ENCODE data around the gene ANKH.

ANKH gene

DNA sequence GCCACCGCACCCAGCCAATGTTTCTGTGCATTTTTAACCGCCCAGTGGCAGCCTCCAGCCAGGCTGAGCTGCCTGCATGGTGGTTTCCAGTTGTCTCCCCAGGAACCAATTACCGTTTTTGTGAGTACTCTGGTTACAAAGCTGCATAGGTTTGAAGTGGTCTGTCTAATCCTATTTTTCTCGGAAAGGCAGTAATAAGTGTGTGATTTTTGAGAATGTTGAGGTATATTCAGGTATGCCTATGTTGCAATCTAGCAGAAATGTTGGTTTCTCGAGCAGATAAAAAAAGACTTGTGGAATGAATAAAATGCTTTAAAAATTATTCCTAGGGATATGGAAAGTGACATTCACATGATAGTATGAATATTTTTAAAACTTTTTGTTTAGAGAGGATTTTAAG lies 41.5 kb upstream of the ANKH start:
- Histone ChIP-seq H3K27me3 (ENCODE audit: insufficient read depth, insufficient read length) (no peaks in the 10 kb centered on the region), H3K4me1 (ENCODE audit: insufficient read depth, insufficient read length) (no peaks in the 10 kb centered on the region), H3K4me3 (ENCODE audit: insufficient read length, low read depth) (no peak overlapping the region), H3K36me3 (ENCODE audit: insufficient read depth, insufficient read length, low read length) (no peaks in the 10 kb centered on the region), H3K9me3 (ENCODE audit: insufficient read depth, low read length) (no peaks in the 10 kb centered on the region), H3K9ac (ENCODE audit: insufficient read length, low read depth) (no peak overlapping the region)
- DNase-seq (ENCODE audit: low read depth, low spot score): no peak
- TF ChIP-seq YY1 (IDR thresholded peaks at IDR 0.05; ENCODE audit: insufficient read depth, insufficient read length): no peak
- no peak for TF ChIP-seq SUZ12 (IDR thresholded peaks at IDR 0.05; ENCODE audit: extremely low read depth, insufficient read depth, insufficient read length)
- no peak for TF ChIP-seq ZNF274 (IDR thresholded peaks at IDR 0.05; ENCODE audit: low read depth, low read length)

GRCh38 chr5:14912206-14912605 lies 40.6 kb upstream of the ANKH start:
- no peaks in the 10 kb centered on the region for H3K4me1 ChIP-seq (ENCODE audit: insufficient read depth, insufficient read length)
- H3K36me3 ChIP-seq (ENCODE audit: insufficient read depth, insufficient read length, low read length): no peaks in the 10 kb centered on the region
- no peak for DNase-seq (ENCODE audit: low read depth, low spot score)
- no peaks in the 10 kb centered on the region for H3K9me3 ChIP-seq (ENCODE audit: insufficient read depth, low read length)
- no peak overlapping the region for H3K9ac ChIP-seq (ENCODE audit: insufficient read length, low read depth)
- TF ChIP-seq YY1 (IDR thresholded peaks at IDR 0.05; ENCODE audit: insufficient read depth, insufficient read length) (no peak), SUZ12 (IDR thresholded peaks at IDR 0.05; ENCODE audit: extremely low read depth, insufficient read depth, insufficient read length) (no peak), ZNF274 (IDR thresholded peaks at IDR 0.05; ENCODE audit: low read depth, low read length) (no peak)
- no peak overlapping the region for H3K4me3 ChIP-seq (ENCODE audit: insufficient read length, low read depth)
- no peaks in the 10 kb centered on the region for H3K27me3 ChIP-seq (ENCODE audit: insufficient read depth, insufficient read length)

GRCh38 chr5:14909369-14909768 lies 37.8 kb upstream of the ANKH start:
- Histone ChIP-seq H3K9ac (ENCODE audit: insufficient read length, low read depth) (no peak overlapping the region), H3K27me3 (ENCODE audit: insufficient read depth, insufficient read length) (no peaks in the 10 kb centered on the region), H3K4me3 (ENCODE audit: insufficient read length, low read depth) (no peak overlapping the region), H3K36me3 (ENCODE audit: insufficient read depth, insufficient read length, low read length) (no peaks in the 10 kb centered on the region), H3K9me3 (ENCODE audit: insufficient read depth, low read length) (no peaks in the 10 kb centered on the region), H3K4me1 (ENCODE audit: insufficient read depth, insufficient read length) (no peaks in the 10 kb centered on the region)
- no peak for TF ChIP-seq SUZ12 (IDR thresholded peaks at IDR 0.05; ENCODE audit: extremely low read depth, insufficient read depth, insufficient read length)
- TF ChIP-seq YY1 (IDR thresholded peaks at IDR 0.05; ENCODE audit: insufficient read depth, insufficient read length): no peak
- TF ChIP-seq ZNF274 (IDR thresholded peaks at IDR 0.05; ENCODE audit: low read depth, low read length): no peak
- no peak for DNase-seq (ENCODE audit: low read depth, low spot score)

GRCh38 chr5:14908172-14908571 lies 36.6 kb upstream of the ANKH start:
- Histone ChIP-seq H3K4me1 (ENCODE audit: insufficient read depth, insufficient read length) (no peaks in the 10 kb centered on the region), H3K9me3 (ENCODE audit: insufficient read depth, low read length) (no peaks in the 10 kb centered on the region), H3K4me3 (ENCODE audit: insufficient read length, low read depth) (no peak overlapping the region), H3K9ac (ENCODE audit: insufficient read length, low read depth) (no peak overlapping the region), H3K36me3 (ENCODE audit: insufficient read depth, insufficient read length, low read length) (no peaks in the 10 kb centered on the region), H3K27me3 (ENCODE audit: insufficient read depth, insufficient read length) (no peaks in the 10 kb centered on the region)
- DNase-seq (ENCODE audit: low read depth, low spot score): no peak
- no peak for TF ChIP-seq ZNF274 (IDR thresholded peaks at IDR 0.05; ENCODE audit: low read depth, low read length)
- TF ChIP-seq YY1 (IDR thresholded peaks at IDR 0.05; ENCODE audit: insufficient read depth, insufficient read length): no peak
- no peak for TF ChIP-seq SUZ12 (IDR thresholded peaks at IDR 0.05; ENCODE audit: extremely low read depth, insufficient read depth, insufficient read length)

DNA sequence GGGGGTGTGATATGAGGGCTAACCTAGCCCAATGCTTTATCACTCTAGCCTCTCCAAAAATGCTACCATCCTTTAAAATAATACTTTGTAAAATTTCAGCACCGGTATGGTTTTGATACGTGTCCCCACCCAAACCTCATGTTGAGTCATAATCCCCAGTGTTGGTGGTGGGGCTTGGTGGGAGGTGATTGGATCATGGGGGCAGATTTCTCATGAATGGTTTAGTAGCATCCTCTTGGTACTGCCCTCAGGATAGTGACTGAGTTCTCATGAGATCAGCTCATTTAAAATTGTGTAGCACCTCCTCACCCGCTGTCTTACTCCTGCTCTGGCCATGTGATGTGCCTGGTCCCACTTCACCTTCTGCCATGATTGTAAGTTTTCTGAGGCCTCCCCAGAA lies 35.0 kb upstream of the ANKH start:
- no peak for DNase-seq (ENCODE audit: low read depth, low spot score)
- no peak for TF ChIP-seq ZNF274 (IDR thresholded peaks at IDR 0.05; ENCODE audit: low read depth, low read length)
- TF ChIP-seq SUZ12 (IDR thresholded peaks at IDR 0.05; ENCODE audit: extremely low read depth, insufficient read depth, insufficient read length): no peak
- no peak for TF ChIP-seq YY1 (IDR thresholded peaks at IDR 0.05; ENCODE audit: insufficient read depth, insufficient read length)
- H3K9me3 ChIP-seq (ENCODE audit: insufficient read depth, low read length): no peaks in the 10 kb centered on the region
- H3K27me3 ChIP-seq (ENCODE audit: insufficient read depth, insufficient read length): no peaks in the 10 kb centered on the region
- H3K9ac ChIP-seq (ENCODE audit: insufficient read length, low read depth): no peak overlapping the region
- no peak overlapping the region for H3K4me3 ChIP-seq (ENCODE audit: insufficient read length, low read depth)
- no peaks in the 10 kb centered on the region for H3K36me3 ChIP-seq (ENCODE audit: insufficient read depth, insufficient read length, low read length)
- H3K4me1 ChIP-seq (ENCODE audit: insufficient read depth, insufficient read length): no peaks in the 10 kb centered on the region

DNA sequence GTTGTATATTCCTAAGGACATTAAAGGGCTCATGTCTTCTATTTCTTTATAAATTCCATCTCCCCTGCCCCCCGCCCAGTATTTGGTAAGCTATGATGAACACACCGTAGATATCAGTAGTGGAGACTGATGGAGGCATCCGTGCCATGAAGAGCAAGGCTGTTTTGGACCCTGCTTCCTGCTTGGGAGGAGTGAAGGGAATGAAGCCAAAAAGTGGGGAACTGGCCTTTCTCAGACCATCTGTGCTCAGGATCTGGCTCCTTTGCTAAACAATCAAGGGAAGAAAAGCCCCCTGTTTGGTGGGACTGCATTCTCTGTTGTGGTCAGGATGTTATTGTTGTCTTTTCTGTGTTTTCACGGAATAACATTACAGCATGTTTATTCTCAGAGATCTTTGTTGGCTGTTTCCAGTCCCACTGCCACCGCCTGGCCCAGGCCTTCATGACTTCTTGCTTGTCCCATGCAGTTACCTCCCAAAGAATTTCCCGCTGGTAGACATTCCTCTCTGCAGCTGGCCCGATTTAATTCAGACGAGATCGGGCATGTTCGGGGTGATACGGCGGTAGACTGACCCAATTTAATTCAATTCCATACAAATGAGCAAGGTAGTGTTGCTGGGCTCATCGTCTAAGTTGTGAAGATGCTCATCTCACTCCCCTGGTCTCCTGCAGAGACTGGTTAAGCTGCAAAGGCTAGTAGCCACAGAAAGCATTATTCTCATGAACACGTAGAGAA lies 31.4 kb upstream of the ANKH start:
- no peaks in the 10 kb centered on the region for H3K27me3 ChIP-seq (ENCODE audit: insufficient read depth, insufficient read length)
- TF ChIP-seq ZNF274 (IDR thresholded peaks at IDR 0.05; ENCODE audit: low read depth, low read length) (no peak), YY1 (IDR thresholded peaks at IDR 0.05; ENCODE audit: insufficient read depth, insufficient read length) (no peak), SUZ12 (IDR thresholded peaks at IDR 0.05; ENCODE audit: extremely low read depth, insufficient read depth, insufficient read length) (no peak)
- no peaks in the 10 kb centered on the region for H3K4me1 ChIP-seq (ENCODE audit: insufficient read depth, insufficient read length)
- no peak overlapping the region for H3K4me3 ChIP-seq (ENCODE audit: insufficient read length, low read depth)
- DNase-seq (ENCODE audit: low read depth, low spot score): no peak
- no peaks in the 10 kb centered on the region for H3K9me3 ChIP-seq (ENCODE audit: insufficient read depth, low read length)
- H3K9ac ChIP-seq (ENCODE audit: insufficient read length, low read depth): no peak overlapping the region
- no peaks in the 10 kb centered on the region for H3K36me3 ChIP-seq (ENCODE audit: insufficient read depth, insufficient read length, low read length)

DNA sequence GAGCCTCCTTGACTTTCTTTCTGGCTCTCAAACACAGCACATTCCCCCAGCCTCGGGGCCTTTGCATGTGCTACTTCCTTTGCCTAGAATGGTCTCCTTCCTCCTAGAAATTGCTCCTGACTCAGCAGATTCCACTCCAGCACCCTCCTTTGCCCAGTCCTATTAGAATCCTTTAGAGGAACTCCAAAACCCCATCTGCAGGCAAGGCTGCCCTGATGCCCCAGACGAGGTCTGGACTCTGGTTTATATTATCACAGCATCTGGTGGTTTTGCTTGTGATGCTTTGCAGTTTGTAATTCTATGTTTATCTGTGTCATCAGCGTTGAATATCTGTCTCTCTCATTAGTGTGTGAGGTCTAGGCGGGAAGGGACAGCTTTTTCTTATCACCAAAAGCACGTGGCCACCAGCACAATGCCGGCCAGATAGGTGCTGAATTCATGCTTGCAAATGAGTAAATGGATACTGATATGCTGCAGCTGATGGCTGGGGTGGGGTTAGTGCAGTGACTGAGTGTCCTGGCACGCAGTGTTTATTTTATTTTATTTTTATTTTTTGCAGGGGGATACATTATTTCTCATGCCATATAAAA lies 30.0 kb upstream of the ANKH start:
- Histone ChIP-seq H3K4me3 (ENCODE audit: insufficient read length, low read depth) (no peak overlapping the region), H3K36me3 (ENCODE audit: insufficient read depth, insufficient read length, low read length) (no peaks in the 10 kb centered on the region), H3K4me1 (ENCODE audit: insufficient read depth, insufficient read length) (no peaks in the 10 kb centered on the region), H3K27me3 (ENCODE audit: insufficient read depth, insufficient read length) (no peaks in the 10 kb centered on the region), H3K9me3 (ENCODE audit: insufficient read depth, low read length) (no peaks in the 10 kb centered on the region), H3K9ac (ENCODE audit: insufficient read length, low read depth) (no peak overlapping the region)
- TF ChIP-seq ZNF274 (IDR thresholded peaks at IDR 0.05; ENCODE audit: low read depth, low read length) (no peak), SUZ12 (IDR thresholded peaks at IDR 0.05; ENCODE audit: extremely low read depth, insufficient read depth, insufficient read length) (no peak)
- no peak for DNase-seq (ENCODE audit: low read depth, low spot score)
